Astrocyte (in vitro differentiated cells and primary cell): ENCODE results near the gene MAN1C1.

Experiments
- CTCF ChIP-seq: IDR thresholded peaks from 2 replicates; pipeline ENCODE4 v1.5.1; 2011; ENCODE audit warnings: low read depth, mild to moderate bottlenecking, inconsistent platforms, low read length, moderate library complexity; ENCODE audit not compliant: insufficient read depth
- EZH2 ChIP-seq: IDR thresholded peaks from 2 replicates; pipeline ENCODE4 v1.6.1; 2012; ENCODE audit warnings: mild to moderate bottlenecking, low read length, inconsistent platforms; ENCODE audit not compliant: insufficient read depth

GRCh38 chr1:25580927-25581326 lies 35.7 kb upstream of the MAN1C1 start:
- TF ChIP-seq CTCF: no peak
- TF ChIP-seq EZH2: no peak
